ENCODE results near the gene TRABD2B. TPM values are rescaled to one million over a fixed set of nuclear protein-coding genes. Genes with fewer than 3 reads are reported as not detected.

TRABD2B gene
- total RNA-seq, 4 donors from 2014 or later, result 0.83 to 2.6 (median 1.9) TPM

GRCh38 chr1:48038270-48038767 lies 41.1 kb upstream of the TRABD2B start:
- Histone ChIP-seq H3K4me1 (peaks cover 14% of the 10 kb centered on the region), H3K27ac (no peak overlapping the region), H3K4me3 (no peak overlapping the region), H3K36me3 (no peaks in the 10 kb centered on the region), H3K9me3 (no peaks in the 10 kb centered on the region), H3K27me3 (peaks cover 9% of the 10 kb centered on the region)
- DNase-seq (ENCODE audit: low spot score in 2 of 2), result peak in 1 of 2 donors; percentile 2
- 87% methylated on average over 2 of the region's 2 CpGs for WGBS
- TF ChIP-seq CTCF (IDR thresholded peaks at IDR 0.05), result no peak
- TF ChIP-seq POLR2AphosphoS5 (IDR thresholded peaks at IDR 0.05), result no peak
- TF ChIP-seq POLR2A (IDR thresholded peaks at IDR 0.05), result no peak

DNA sequence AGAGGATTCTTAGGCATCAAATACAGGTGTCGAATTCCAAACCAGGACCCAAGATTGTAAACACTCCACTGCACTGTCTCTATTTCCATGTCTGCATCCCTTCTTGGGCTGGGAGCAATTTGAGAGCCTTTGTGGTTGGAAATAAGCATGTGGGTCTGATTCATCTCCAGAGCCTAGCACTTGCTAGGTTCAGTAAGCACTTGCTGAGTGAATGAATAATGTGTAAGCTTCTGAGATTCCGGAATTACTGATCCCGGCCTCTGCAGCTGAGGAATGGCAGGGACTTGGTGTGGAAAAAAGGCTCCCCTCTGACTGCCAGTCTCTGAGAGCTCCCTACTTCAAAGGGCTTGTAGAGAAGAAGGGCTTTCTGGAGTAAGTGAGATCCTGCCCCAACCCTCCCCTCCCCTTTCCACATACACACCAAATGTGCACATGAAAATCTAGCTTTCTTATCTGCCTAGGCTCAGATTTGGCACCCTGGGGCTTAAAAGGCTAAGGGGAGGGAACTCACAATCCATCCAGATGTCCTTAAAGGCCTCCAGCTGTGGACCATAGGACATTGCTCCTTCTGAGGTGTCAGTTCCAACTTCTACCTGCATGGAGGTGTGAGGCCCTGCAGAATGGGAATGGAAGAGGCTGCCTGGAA lies 39.6 kb upstream of the TRABD2B start:
- 77% methylated on average over 2 of the region's 3 CpGs for WGBS
- TF ChIP-seq POLR2AphosphoS5 (IDR thresholded peaks at IDR 0.05) (no peak), CTCF (IDR thresholded peaks at IDR 0.05) (no peak), POLR2A (IDR thresholded peaks at IDR 0.05) (no peak), EP300 (IDR thresholded peaks at IDR 0.05) (no peak)
- H3K4me3 ChIP-seq, result no peak overlapping the region
- H3K27me3 ChIP-seq, result peaks cover 9% of the 10 kb centered on the region
- H3K27ac ChIP-seq, result no peak overlapping the region
- H3K9me3 ChIP-seq, result no peaks in the 10 kb centered on the region
- no peaks in the 10 kb centered on the region for H3K36me3 ChIP-seq
- peaks cover 14% of the 10 kb centered on the region for H3K4me1 ChIP-seq
- peak in 1 of 2 donors; percentile 4 for DNase-seq (ENCODE audit: low spot score in 2 of 2)

DNA sequence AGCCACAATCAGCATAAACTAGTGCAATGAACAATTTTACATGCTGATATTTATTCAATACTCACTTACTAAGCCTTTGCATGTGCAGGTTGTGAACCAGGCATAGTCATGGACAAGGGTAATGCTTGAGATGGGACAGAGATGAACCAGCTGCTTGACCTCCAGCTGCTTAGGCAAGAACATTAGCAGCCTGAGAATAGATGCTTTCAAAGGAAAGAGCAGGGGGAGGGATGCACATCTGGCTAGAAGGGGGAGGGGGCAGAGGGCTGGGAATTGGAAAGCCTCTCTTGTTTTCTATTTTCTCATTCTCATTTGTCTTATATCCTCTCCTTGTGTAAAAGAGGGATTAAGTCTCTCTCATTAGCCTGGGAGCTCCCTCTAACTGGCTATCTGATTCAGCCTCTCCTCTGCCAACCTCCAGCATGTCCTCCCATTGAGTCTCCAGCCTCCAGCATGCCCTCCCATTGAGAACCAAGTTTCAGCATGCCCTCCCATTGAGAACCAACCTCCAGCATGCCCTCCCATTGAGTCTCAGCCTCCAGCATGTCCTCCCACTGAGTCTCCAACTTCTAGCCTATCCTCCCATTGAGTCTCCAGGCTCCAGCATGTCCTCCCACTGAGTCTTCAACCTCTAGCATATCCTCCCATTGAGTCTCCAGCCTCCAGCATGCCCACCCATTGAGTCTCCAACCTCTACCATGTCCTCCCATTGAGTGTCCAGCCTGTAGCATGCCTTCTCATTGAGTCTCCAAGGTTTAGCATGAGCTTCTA lies 38.4 kb upstream of the TRABD2B start:
- no peak overlapping the region for H3K27ac ChIP-seq
- peak; percentile 2 to 21 for DNase-seq (ENCODE audit: low spot score in 2 of 2)
- no peaks in the 10 kb centered on the region for H3K9me3 ChIP-seq
- no peaks in the 10 kb centered on the region for H3K36me3 ChIP-seq
- peaks cover 5% of the 10 kb centered on the region for H3K27me3 ChIP-seq
- peaks cover 14% of the 10 kb centered on the region for H3K4me1 ChIP-seq
- no peak overlapping the region for H3K4me3 ChIP-seq
- TF ChIP-seq POLR2AphosphoS5 (IDR thresholded peaks at IDR 0.05) (no peak), EP300 (IDR thresholded peaks at IDR 0.05) (no peak), CTCF (IDR thresholded peaks at IDR 0.05) (no peak), POLR2A (IDR thresholded peaks at IDR 0.05) (no peak)

DNA sequence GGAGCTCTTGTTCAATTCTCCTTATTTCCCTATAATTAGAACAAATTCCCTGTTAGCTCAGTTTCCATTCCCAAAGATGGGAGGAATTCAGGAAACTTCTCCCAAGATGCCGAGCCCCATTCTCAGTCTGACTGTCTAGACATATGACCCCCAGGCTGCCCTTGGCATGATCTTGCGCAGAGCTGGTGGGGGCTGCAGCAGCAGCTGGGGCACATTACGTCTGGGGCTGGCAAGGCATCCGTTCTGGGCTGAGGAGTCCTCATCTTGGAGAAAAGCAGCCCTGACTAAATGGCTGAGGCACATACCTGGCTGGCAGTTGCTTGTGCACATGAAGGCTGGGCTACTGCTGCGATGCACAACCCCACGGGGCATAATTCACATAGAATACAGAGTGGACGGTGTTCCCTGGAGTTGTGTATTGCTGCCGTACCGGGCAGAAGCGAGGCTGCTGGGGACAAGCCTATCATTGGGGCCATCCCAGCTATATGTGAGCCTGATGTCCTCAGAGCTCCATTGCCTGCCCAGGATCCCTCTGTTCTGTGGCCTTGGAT lies 36.4 kb upstream of the TRABD2B start:
- Histone ChIP-seq H3K9me3 (no peaks in the 10 kb centered on the region), H3K4me3 (no peak overlapping the region), H3K27me3 (peaks cover 5% of the 10 kb centered on the region), H3K27ac (no peak overlapping the region), H3K36me3 (no peaks in the 10 kb centered on the region), H3K4me1 (no peaks in the 10 kb centered on the region)
- 87% methylated on average over 9 of the region's 10 CpGs for WGBS
- no peak for TF ChIP-seq CTCF (IDR thresholded peaks at IDR 0.05)
- TF ChIP-seq POLR2AphosphoS5 (IDR thresholded peaks at IDR 0.05), result no peak
- no peak for TF ChIP-seq POLR2A (IDR thresholded peaks at IDR 0.05)
- no peak for TF ChIP-seq EP300 (IDR thresholded peaks at IDR 0.05)
- peak in 1 of 2 donors; percentile 31 for DNase-seq (ENCODE audit: low spot score in 2 of 2)

DNA sequence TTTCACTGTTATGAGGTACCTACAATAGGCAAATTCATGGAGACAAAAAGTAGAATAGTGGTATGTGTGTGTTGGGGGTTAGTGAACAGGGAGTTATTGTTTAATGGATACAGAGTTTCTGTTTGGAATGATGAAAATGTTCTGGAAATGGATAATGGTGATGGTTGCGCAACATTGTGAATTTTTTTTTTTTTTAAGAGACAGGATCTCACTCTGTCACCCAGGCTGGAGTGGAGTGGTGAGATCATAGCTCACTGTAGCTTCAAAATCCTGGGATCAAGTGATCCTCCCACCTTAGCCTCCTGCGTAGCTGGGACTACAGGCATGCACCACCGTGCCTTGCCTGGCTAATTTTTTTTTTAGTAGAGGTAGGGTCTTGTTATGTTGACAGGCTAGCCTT lies 34.5 kb upstream of the TRABD2B start:
- no peak for DNase-seq (ENCODE audit: low spot score in 2 of 2)
- H3K4me1 ChIP-seq, result no peaks in the 10 kb centered on the region
- 89% methylated on average over 3 of the region's 3 CpGs for WGBS
- H3K4me3 ChIP-seq, result no peak overlapping the region
- TF ChIP-seq POLR2A (IDR thresholded peaks at IDR 0.05) (no peak), EP300 (IDR thresholded peaks at IDR 0.05) (no peak), CTCF (IDR thresholded peaks at IDR 0.05) (no peak), POLR2AphosphoS5 (IDR thresholded peaks at IDR 0.05) (no peak)
- H3K9me3 ChIP-seq, result no peaks in the 10 kb centered on the region
- no peak overlapping the region for H3K27ac ChIP-seq
- H3K36me3 ChIP-seq, result no peaks in the 10 kb centered on the region
- H3K27me3 ChIP-seq, result no peaks in the 10 kb centered on the region
